Neural cell (in vitro differentiated cells): Measurements from ENCODE around the gene APBB1IP.

Source experiments
- CTCF ChIP-seq: fragments of 450-650 bp; IDR thresholded peaks from 2 replicates; pipeline ENCODE4 v1.5.1; 2014; ENCODE audit warnings: antibody characterized with exemption, mild to moderate bottlenecking, moderate library complexity; ENCODE audit not compliant: poor library complexity, severe bottlenecking
- TAF1 ChIP-seq: IDR thresholded peaks from 2 replicates; pipeline ENCODE4 v1.6.1; 2012; ENCODE audit warnings: low read depth

GRCh38 chr10:26579256-26580063, 141.3 kb downstream of the APBB1IP start:
- TF ChIP-seq CTCF (no peak), TAF1 (no peak)
